Progenitor cell of endocrine pancreas (in vitro differentiated cells): Measurements from ENCODE around the gene RAB3A. TPM values are rescaled to one million over a fixed set of nuclear protein-coding genes. Genes with fewer than 3 reads are reported as not detected.

Experiments used
- DNase-seq: peaks from one replicate; pipeline ENCODE4 v3.0.0; 2021; ENCODE audit warnings: low spot score; ENCODE audit not compliant: unreplicated experiment
- H3K27ac Mint-ChIP-seq: 2 replicates; pipeline ENCODE4 v1.8.0; 2021; ENCODE audit warnings: mild to moderate bottlenecking, moderate library complexity, mixed read lengths
- H3K27me3 Mint-ChIP-seq: 2 replicates; pipeline ENCODE4 v1.8.0; 2021; ENCODE audit warnings: mixed read lengths
- H3K36me3 Mint-ChIP-seq: 2 replicates; pipeline ENCODE4 v1.8.0; 2022; ENCODE audit warnings: mixed read lengths; ENCODE audit not compliant: insufficient read depth
- H3K4me1 Mint-ChIP-seq: 2 replicates; pipeline ENCODE4 v1.8.0; 2021; ENCODE audit warnings: low read depth, mixed read lengths
- H3K4me3 Mint-ChIP-seq: 2 replicates; pipeline ENCODE4 v1.8.0; 2021; ENCODE audit warnings: low read depth, mild to moderate bottlenecking, moderate library complexity, mixed read lengths
- H3K9me3 Mint-ChIP-seq: 2 replicates; pipeline ENCODE4 v1.8.0; 2021; ENCODE audit warnings: low read depth, mixed read lengths
- CTCF ChIP-seq: fragments of 200-600 bp; sonication (generic); IDR thresholded peaks from one replicate; pipeline ENCODE4 v1.5.0; 2021; ENCODE audit warnings: antibody characterized with exemption, mild to moderate bottlenecking; ENCODE audit not compliant: unreplicated experiment
- total RNA-seq: library from RNA; stranded (reverse); gene quantifications from 2 replicates; pipeline ENCODE4 v1.2.1, GENCODE V29; 2021

Gene RAB3A
- total RNA-seq, 1 donor from 2014 or later = 3.3 TPM

GRCh38 chr19:18202397-18202777 lies 1.5 kb downstream of the RAB3A start:
- no peak for TF ChIP-seq CTCF
- Mint-ChIP-seq H3K4me1 (peaks cover 3% of the 10 kb centered on the region), H3K9me3 (no peaks in the 10 kb centered on the region), H3K27ac (no peak overlapping the region), H3K36me3 (peaks cover 1% of the 10 kb centered on the region), H3K27me3 (no peaks in the 10 kb centered on the region), H3K4me3 (peak overlapping the region; percentile 61)
- no peak for DNase-seq

DNA sequence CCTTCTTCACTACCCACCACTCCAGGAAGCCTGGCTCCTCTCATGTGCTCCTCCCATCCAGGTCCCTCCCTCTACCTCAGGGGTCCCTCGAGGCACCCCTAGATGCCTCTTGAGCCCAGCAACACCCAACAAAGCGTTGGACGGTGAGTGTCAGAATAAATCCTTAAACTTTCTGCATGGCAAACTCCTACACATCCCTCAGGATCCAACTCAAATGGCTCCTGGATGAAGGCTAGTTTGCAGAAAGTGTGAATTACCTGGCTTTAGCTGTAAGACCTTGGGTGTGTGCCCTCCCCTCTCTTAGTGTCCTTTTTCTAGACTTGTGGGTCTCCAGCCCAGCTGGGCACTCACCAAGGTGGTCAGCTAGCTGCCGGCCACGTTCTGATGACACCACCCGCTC lies 5.5 kb downstream of the RAB3A start:
- no peak overlapping the region for H3K4me3 Mint-ChIP-seq
- peaks cover 1% of the 10 kb centered on the region for H3K36me3 Mint-ChIP-seq

DNA sequence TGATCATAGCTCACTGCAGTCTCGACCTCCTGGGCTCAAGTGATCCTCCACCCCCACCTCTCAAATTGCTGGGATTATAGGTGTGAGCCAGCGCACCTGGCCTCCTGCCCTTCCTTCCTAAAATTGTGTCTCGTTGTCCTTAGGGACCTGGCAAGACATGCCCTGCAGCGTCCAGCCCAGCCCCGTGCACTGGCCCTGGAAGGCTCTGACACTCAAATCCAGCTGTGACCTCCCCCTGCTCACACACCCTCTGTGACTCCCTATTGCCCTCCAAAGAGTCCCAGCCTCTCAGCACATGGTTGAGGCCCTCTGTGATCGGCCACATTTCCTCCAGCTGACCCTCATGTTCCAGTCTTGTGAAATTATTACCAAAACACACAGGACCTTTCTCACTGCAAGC lies 5.9 kb downstream of the RAB3A start:
- no peaks in the 10 kb centered on the region for H3K9me3 Mint-ChIP-seq
- H3K36me3 Mint-ChIP-seq = peaks cover 1% of the 10 kb centered on the region
- no peak overlapping the region for H3K27ac Mint-ChIP-seq
- TF ChIP-seq CTCF = no peak
- peaks cover 6% of the 10 kb centered on the region for H3K4me1 Mint-ChIP-seq
- H3K4me3 Mint-ChIP-seq = no peak overlapping the region
- no peaks in the 10 kb centered on the region for H3K27me3 Mint-ChIP-seq
- DNase-seq = no peak

More for the DNA sequence above, 5.5 kb downstream of the RAB3A start:
- H3K27ac Mint-ChIP-seq = no peak overlapping the region
- no peaks in the 10 kb centered on the region for H3K27me3 Mint-ChIP-seq
- DNase-seq = no peak
- no peak for TF ChIP-seq CTCF
- H3K4me1 Mint-ChIP-seq = peaks cover 9% of the 10 kb centered on the region
- no peaks in the 10 kb centered on the region for H3K9me3 Mint-ChIP-seq

- Mint-ChIP-seq H3K9me3 (no peaks in the 10 kb centered on the region), H3K4me1 (peaks cover 6% of the 10 kb centered on the region), H3K36me3 (peaks cover 1% of the 10 kb centered on the region), H3K4me3 (no peak overlapping the region), H3K27ac (no peak overlapping the region), H3K27me3 (no peaks in the 10 kb centered on the region)
- no peak for TF ChIP-seq CTCF
- no peak for DNase-seq
Measured at GRCh38 chr19:18197306-18197705, 6.5 kb downstream of the RAB3A start.

GRCh38 chr19:18196511-18196845 lies 7.4 kb downstream of the RAB3A start:
- Mint-ChIP-seq H3K4me1 (peaks cover 8% of the 10 kb centered on the region), H3K27me3 (no peaks in the 10 kb centered on the region), H3K4me3 (no peak overlapping the region), H3K27ac (peak overlapping the region; percentile 76), H3K36me3 (peaks cover 1% of the 10 kb centered on the region), H3K9me3 (no peaks in the 10 kb centered on the region)
- no peak for TF ChIP-seq CTCF
- no peak for DNase-seq
